Fibroblast of pulmonary artery (primary cell): ENCODE measurements around the gene SLC26A11.

Source experiments
- DNase-seq: peaks from one replicate; pipeline ENCODE4 v3.0.0-alpha.2; 2010; ENCODE audit warnings: low read depth
- H3K4me3 ChIP-seq: replicated peaks from 2 replicates; pipeline ENCODE4 v1.5.1; 2011; ENCODE audit warnings: low read depth, mild to moderate bottlenecking, control low read depth, low read length, moderate library complexity
- CTCF ChIP-seq: IDR thresholded peaks from 2 replicates; pipeline ENCODE4 v1.5.1; 2011; ENCODE audit warnings: mild to moderate bottlenecking, control low read depth, low read length, inconsistent platforms; ENCODE audit errors: missing control alignments

The SLC26A11 gene

GRCh38 chr17:80281516-80281915 is 61.3 kb downstream of the SLC26A11 start:
- no peak overlapping the region for H3K4me3 ChIP-seq
- no peak for TF ChIP-seq CTCF
- DNase-seq: no peak

DNA sequence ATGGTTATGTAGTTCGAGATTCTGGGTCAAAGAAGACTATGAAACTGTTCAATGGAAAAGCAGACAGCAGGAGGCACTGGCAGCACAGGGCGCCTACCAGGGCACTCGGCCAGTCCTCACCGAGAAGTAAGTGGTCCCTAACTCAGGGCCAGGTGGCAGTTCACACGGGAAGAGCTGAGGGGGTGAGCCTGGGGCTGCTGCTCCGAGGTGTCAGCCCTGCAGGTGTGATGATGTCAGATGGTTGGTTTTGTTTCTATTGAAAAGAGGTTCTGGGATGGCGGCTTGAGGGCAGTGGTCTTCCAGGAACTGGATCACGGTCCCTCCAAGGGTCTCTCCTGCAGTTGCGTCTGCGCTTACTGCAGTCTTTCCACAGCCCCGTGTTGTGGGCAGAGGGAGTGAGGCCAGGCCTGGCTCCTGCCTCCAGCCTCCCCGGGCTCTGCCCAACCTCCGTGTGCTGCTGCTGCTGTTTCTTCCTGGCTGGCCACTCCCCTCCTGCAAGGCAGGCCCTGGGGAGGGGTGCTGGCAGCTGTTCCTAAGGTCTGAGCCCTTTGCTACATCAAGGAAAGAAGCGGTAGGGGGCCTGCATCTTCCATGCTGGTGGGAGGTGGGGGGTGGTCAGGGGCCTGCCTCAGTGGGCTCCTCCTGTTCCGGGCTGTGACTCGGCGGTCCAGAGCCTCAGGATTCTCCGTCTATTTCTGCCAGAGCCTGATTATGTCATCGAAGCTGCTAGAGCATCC is 63.1 kb downstream of the SLC26A11 start:
- DNase-seq: no peak
- TF ChIP-seq CTCF: no peak
- H3K4me3 ChIP-seq: no peak overlapping the region

DNA sequence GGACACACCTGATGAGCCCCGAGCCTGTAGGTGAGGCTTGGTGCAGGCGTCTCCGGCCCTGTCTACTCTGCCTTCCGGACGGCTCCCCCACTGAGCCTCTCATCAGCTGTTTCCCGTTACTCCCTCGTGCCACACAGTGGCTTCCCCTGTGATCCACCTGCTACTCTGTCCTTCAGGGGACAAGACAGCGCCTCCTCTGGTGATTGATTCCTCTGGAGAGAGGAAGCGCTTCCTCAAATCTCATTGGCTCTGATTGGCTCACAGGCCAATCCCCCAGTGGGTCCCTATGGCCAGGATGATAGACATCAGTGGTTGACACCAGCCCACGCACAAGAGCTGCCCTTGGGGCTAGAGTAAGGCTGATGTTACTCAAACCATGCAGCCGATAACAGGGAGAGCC is 64.4 kb downstream of the SLC26A11 start:
- TF ChIP-seq CTCF: no peak
- no peak overlapping the region for H3K4me3 ChIP-seq
- no peak for DNase-seq

- no peak for DNase-seq
- no peak overlapping the region for H3K4me3 ChIP-seq
- TF ChIP-seq CTCF: no peak
Measured at GRCh38 chr17:80285237-80285920, 65.2 kb downstream of the SLC26A11 start.

DNA sequence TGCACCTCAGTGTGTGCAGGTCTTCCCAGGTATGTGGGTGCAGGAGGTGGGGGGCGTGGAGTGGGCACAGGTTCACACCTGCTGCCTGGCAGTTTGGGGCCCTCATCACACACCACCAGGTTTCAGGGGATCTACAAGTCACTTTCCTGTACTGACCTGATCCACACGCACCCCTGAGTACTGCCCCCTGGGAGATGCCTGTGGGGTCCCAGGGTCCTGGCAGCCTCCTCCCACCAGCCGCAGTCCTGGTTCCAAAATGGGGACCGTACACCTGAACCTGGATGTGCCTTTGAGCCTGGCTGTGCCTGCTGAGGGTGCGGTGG is 66.4 kb downstream of the SLC26A11 start:
- no peak for DNase-seq
- TF ChIP-seq CTCF: no peak
- H3K4me3 ChIP-seq: no peak overlapping the region

DNA sequence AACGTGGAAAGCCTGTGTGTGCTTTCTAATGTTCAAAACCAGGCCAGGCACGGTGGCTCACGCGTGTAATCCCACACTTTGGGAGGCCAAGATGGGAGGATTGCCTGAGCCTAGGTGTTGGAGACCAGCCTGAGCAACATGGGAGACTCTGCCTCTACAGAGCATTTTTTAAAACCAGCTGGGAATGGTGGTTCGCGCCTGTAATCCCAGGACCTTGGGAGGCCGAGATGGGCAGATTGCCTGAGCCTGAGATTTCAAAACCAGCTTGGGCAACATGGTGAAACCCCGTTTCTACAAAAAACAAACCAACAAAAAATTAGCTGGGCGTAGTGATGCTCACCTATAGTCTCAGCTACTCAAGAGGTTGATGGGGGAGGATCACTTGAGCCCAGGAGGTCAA is 66.8 kb downstream of the SLC26A11 start:
- TF ChIP-seq CTCF: no peak
- no peak overlapping the region for H3K4me3 ChIP-seq
- peak; percentile 11 for DNase-seq
